CD4-positive, alpha-beta T cell (primary cell): Measurements from ENCODE around the gene TMEM181. TPM values are rescaled to one million over a fixed set of nuclear protein-coding genes. Genes with fewer than 3 reads are reported as not detected.

Experiments used
- ATAC-seq: fragments of 200-7000 bp; cut with Tn5 transposase; one replicate; pipeline ENCODE4 v1.10.0; 2022; ENCODE audit warnings: mild to moderate bottlenecking; ENCODE audit not compliant: poor library complexity
- CTCF ChIA-PET: fragments of 350-600 bp; sonication (Branson Sonifier 250); formaldehyde crosslinking; loops from one replicate; lab custom pipeline; 2021; ENCODE audit warnings: antibody characterized with exemption, inconsistent platforms; lab: Charles Lee
- POLR2A ChIA-PET: fragments of 350-600 bp; sonication (Branson Sonifier 250); formaldehyde crosslinking; loops from one replicate; lab custom pipeline; 2021; ENCODE audit warnings: antibody characterized with exemption, inconsistent platforms; lab: Charles Lee
- DNase-seq, 14 experiments: peaks; one replicate each; pipeline ENCODE4 v3.0.0-alpha.2; 2013 to 2020; ENCODE audit warnings: mixed read lengths in 2 of 14
- H3K27ac ChIP-seq, 2 donors: one replicate each; pipeline versions ENCODE4 v1.5.1 to v1.7.0; 2013; ENCODE audit warnings: low read length in 2 of 2, low read depth in 1 of 2, mild to moderate bottlenecking in 1 of 2
- H3K27me3 ChIP-seq, 2 experiments: 1 replicate in 1 of 2; 2 replicates in 1 of 2; pipeline versions ENCODE4 v1.6.1 to v1.7.0; 2013; ENCODE audit warnings: low read length in 2 of 2, control low read depth in 1 of 2, mild to moderate bottlenecking in 1 of 2, moderate library complexity in 1 of 2; ENCODE audit not compliant: insufficient read depth in 2 of 2, control insufficient read depth in 1 of 2
- H3K36me3 ChIP-seq: one replicate; pipeline ENCODE4 v1.6.1; 2013; ENCODE audit warnings: low read length, control low read depth; ENCODE audit not compliant: insufficient read depth
- H3K4me1 ChIP-seq: one replicate; pipeline ENCODE4 v1.6.1; 2013; ENCODE audit warnings: low read length, control low read depth; ENCODE audit not compliant: insufficient read depth
- H3K4me3 ChIP-seq: one replicate; pipeline ENCODE4 v1.5.1; 2013; ENCODE audit warnings: mild to moderate bottlenecking, low read length, moderate library complexity
- H3K9me3 ChIP-seq, 2 experiments: 1 replicate in 1 of 2; 2 replicates in 1 of 2; pipeline versions ENCODE4 v1.6.1 to v1.7.0; 2013; ENCODE audit warnings: low read length in 2 of 2, mild to moderate bottlenecking in 2 of 2, control low read depth in 1 of 2, moderate library complexity in 1 of 2; ENCODE audit not compliant: control insufficient read depth in 1 of 2, insufficient read depth in 1 of 2
- H3K27ac Mint-ChIP-seq: one replicate; pipeline ENCODE4 v1.8.0; 2020; ENCODE audit warnings: mixed read lengths
- H3K27me3 Mint-ChIP-seq: one replicate; pipeline ENCODE4 v1.8.0; 2021; ENCODE audit warnings: mixed read lengths
- H3K36me3 Mint-ChIP-seq: one replicate; pipeline ENCODE4 v1.8.0; 2021; ENCODE audit warnings: low read depth, mixed read lengths
- H3K4me1 Mint-ChIP-seq: one replicate; pipeline ENCODE4 v1.8.0; 2021; ENCODE audit warnings: low read depth, mixed read lengths
- H3K4me3 Mint-ChIP-seq: one replicate; pipeline ENCODE4 v1.8.0; 2020; ENCODE audit warnings: mild to moderate bottlenecking, mixed read lengths
- H3K9me3 Mint-ChIP-seq: one replicate; pipeline ENCODE4 v1.8.0; 2020; ENCODE audit warnings: mixed read lengths
- intact Hi-C, 2 experiments: fragments of 100-400 bp; cut with DNase I in 1 of 2; cut with micrococcal nuclease in 1 of 2; formaldehyde crosslinking; loops; one replicate each; pipeline versions ENCODE4 v1.15.1 to v1.9.0; 2023 to 2025; cut with DNase I, micrococcal nuclease
- total RNA-seq, 174 experiments: library from RNA in 2 of 174; stranded (reverse) in 2 of 174; gene quantifications; one replicate each; pipeline ENCODE4 v1.2.3 and lab custom pipeline; 2021 to 2026
- TF ChIP-seq, protein P1 (sequence below): fragments of 200-600 bp; IDR thresholded peaks from one replicate; pipeline ENCODE4 v1.8.0; 2022; ENCODE audit warnings: antibody characterized with exemption, mild to moderate bottlenecking

The TMEM181 gene
- total RNA-seq, 2 experiments from 2014 or later: 10.2 to 10.9 TPM

DNA sequence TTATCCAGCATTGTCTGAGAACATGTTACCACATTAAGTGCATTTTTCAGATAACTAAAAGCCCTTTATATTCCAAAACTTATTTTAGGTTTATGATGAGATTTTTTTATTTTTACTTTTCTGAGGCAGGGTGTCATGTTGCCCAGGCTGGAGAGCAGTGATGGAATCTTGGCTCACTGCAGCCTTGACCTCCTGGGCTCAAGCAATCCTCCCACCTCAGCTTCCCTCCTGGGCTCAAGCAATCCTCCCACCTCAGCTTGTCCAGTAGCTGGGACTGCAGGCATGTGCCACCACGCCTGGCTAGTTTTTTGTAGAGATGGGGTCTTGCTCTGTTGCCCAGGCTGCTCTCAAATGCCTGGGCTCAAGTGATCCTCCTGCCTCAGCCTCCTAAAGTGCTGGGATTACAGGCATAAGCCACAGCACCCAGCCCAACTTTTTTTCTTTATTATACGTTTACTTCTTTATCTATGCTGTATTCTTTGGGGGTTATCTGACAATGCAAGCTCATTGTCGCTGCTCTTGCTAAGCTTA lies 78.5 kb downstream of the TMEM181 start:
- Mint-ChIP-seq H3K27me3 (no peaks in the 10 kb centered on the region), H3K4me1 (peaks cover 88% of the 10 kb centered on the region), H3K9me3 (no peaks in the 10 kb centered on the region), H3K36me3 (peaks cover 88% of the 10 kb centered on the region), H3K27ac (peak overlapping the region; percentile 97), H3K4me3 (peak overlapping the region; percentile 30)
- ATAC-seq: no peak
- peaks cover 65% of the 10 kb centered on the region for H3K36me3 ChIP-seq
- CTCF ChIA-PET: interaction anchor here (1.3 to 1.7 kb wide), 2 partner anchors 22 to 53 kb away, joined by 5 to 6 read pairs; no protein-coding TSS in a partner anchor
- intact Hi-C loops: no loop called here
- peaks cover 65% of the 10 kb centered on the region for H3K4me1 ChIP-seq
- H3K27me3 ChIP-seq: no peaks in the 10 kb centered on the region
- no peak overlapping the region for H3K27ac ChIP-seq
- H3K4me3 ChIP-seq: no peak overlapping the region
- TF ChIP-seq, protein P1, sequence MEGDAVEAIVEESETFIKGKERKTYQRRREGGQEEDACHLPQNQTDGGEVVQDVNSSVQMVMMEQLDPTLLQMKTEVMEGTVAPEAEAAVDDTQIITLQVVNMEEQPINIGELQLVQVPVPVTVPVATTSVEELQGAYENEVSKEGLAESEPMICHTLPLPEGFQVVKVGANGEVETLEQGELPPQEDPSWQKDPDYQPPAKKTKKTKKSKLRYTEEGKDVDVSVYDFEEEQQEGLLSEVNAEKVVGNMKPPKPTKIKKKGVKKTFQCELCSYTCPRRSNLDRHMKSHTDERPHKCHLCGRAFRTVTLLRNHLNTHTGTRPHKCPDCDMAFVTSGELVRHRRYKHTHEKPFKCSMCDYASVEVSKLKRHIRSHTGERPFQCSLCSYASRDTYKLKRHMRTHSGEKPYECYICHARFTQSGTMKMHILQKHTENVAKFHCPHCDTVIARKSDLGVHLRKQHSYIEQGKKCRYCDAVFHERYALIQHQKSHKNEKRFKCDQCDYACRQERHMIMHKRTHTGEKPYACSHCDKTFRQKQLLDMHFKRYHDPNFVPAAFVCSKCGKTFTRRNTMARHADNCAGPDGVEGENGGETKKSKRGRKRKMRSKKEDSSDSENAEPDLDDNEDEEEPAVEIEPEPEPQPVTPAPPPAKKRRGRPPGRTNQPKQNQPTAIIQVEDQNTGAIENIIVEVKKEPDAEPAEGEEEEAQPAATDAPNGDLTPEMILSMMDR: no peak
- H3K9me3 ChIP-seq: no peaks in the 10 kb centered on the region
- no peak for DNase-seq
- POLR2A ChIA-PET: interaction anchor here (0.5 to 1.7 kb wide), 2 partner anchors 8 to 11 kb away, joined by 3 to 4 read pairs; no protein-coding TSS in a partner anchor

DNA sequence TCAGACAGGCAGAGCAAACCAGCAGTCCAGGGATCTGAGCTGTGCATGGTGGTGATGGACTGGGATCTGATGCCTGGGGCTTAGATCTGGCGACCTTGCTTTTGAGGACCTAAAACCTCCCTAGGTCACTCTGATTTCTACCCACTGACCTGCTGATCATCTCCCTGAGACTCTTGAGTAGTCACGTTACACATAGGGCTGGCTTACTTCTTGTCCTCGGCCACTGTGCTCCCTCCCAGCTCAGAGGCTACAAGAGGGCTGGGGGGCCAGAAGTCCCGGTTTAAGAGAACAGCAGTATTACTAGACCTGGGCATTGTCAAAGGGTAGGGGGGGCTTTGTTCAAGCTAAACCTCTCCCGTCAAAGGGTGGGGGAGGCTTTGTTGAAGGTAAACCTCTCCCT lies 79.2 kb downstream of the TMEM181 start:
- ATAC-seq (no peak), DNase-seq (no peak)
- Histone ChIP-seq H3K9me3 (no peaks in the 10 kb centered on the region), H3K27me3 (no peaks in the 10 kb centered on the region), H3K36me3 (peaks cover 65% of the 10 kb centered on the region), H3K4me1 (peaks cover 68% of the 10 kb centered on the region), H3K4me3 (no peak overlapping the region), H3K27ac (peak overlapping the region in 1 of 2 donors; percentile 30)
- TF ChIP-seq, protein P1: no peak
- H3K4me1 Mint-ChIP-seq: peaks cover 89% of the 10 kb centered on the region
- intact Hi-C loops: no loop called here
- peak overlapping the region; percentile 30 for H3K4me3 Mint-ChIP-seq
- ChIA-PET POLR2A (interaction anchor here (1.7 kb wide), 1 partner anchor 10 kb away, joined by 4 read pairs; no protein-coding TSS in a partner anchor), CTCF (interaction anchor here (0.9 to 1.6 kb wide), 2 partner anchors 21 to 52 kb away, joined by 3 to 8 read pairs; no protein-coding TSS in a partner anchor)
- no peaks in the 10 kb centered on the region for H3K27me3 Mint-ChIP-seq
- no peaks in the 10 kb centered on the region for H3K9me3 Mint-ChIP-seq
- peaks cover 91% of the 10 kb centered on the region for H3K36me3 Mint-ChIP-seq
- H3K27ac Mint-ChIP-seq: peak overlapping the region; percentile 97

DNA sequence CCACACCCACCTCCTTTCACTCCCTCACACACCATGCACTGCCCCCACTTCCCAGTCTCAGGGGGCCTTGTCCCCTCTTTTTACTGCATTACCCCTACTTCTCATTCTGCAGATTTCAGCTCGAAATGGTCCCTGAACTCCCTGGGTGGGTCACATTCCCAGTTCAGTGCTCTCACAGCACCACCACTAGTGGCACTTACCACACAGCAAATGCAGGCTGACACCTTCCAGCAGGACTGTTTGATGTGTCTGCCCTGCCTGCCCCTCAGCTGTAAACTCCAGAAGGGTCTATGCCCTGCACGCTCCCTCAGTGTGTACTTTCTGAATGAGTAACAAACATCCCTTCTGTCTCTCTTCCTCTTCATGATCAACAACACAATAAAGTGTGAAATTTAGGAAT lies 80.6 kb downstream of the TMEM181 start:
- peaks cover 70% of the 10 kb centered on the region for H3K4me1 ChIP-seq
- ATAC-seq (no peak), DNase-seq (no peak)
- Mint-ChIP-seq H3K9me3 (no peaks in the 10 kb centered on the region), H3K4me1 (peaks cover 85% of the 10 kb centered on the region), H3K36me3 (peaks cover 89% of the 10 kb centered on the region), H3K27ac (peak overlapping the region; percentile 97), H3K27me3 (no peaks in the 10 kb centered on the region), H3K4me3 (peak overlapping the region; percentile 17)
- POLR2A ChIA-PET: interaction anchor here (0.6 to 2.6 kb wide), 2 partner anchors 10 to 13 kb away, joined by 3 to 7 read pairs; no protein-coding TSS in a partner anchor
- CTCF ChIA-PET: interaction anchor here (1.6 to 5.1 kb wide), 4 partner anchors 10 to 51 kb away, joined by 5 to 18 read pairs (median 7); partner anchors contain the start of gene SYTL3
- H3K27me3 ChIP-seq: no peaks in the 10 kb centered on the region
- H3K9me3 ChIP-seq: no peaks in the 10 kb centered on the region
- peak overlapping the region in 1 of 2 donors; percentile 33 for H3K27ac ChIP-seq
- no peak overlapping the region for H3K4me3 ChIP-seq
- H3K36me3 ChIP-seq: peaks cover 53% of the 10 kb centered on the region
- intact Hi-C loops: loop anchor here (10.0 kb wide), 2 partner anchors 464 to 1266 kb away; no protein-coding TSS in a partner anchor
- TF ChIP-seq, protein P1: no peak
